ENCODE data around the gene AGPAT4. TPM values are rescaled to one million over a fixed set of nuclear protein-coding genes. Genes with fewer than 3 reads are reported as not detected.

The AGPAT4 gene
- total RNA-seq, 1 experiment from 2014 or later: 10.1 TPM

DNA sequence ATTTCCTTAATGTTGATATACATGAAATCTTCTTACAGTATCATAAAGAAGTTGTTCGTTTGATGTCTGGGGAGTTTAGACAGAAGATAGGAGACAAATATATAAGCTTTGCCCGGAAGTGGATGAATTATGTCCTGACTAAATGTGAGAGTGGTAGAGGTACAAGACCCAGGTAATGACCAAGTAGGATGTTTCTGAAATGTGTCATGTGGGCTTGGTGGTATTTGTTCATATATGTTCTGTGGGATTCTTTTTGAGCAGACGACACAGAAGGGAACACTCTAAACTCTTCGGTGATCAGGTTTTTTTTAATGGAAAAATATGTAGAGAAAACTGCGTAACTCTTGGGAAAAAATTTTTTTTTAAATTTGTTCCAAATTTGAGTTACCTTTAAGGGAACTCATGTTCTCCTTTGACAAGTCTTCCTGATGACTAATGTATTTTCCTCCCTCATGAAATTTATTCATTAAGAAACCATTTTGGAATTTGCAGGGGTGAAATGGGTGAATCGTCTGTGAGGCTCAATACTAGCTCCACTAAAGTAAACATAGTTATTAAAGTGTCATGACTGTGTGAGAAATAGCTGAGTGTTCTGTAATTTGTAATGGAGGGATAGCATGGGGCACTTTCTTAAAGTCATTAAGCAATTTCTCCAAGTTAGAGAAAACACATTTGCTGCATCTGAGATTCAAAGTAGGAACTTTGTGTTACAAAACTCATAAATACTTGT, 181.7 kb downstream of the AGPAT4 start:
- Histone ChIP-seq H3K36me3 (ENCODE audit: insufficient read depth, low read length, poor library complexity, severe bottlenecking) (peaks cover 45% of the 10 kb centered on the region), H3K27me3 (replicated peaks; ENCODE audit: insufficient read depth, low read depth, low read length, poor library complexity) (no peaks in the 10 kb centered on the region), H3K4me1 (ENCODE audit: insufficient read depth, low read length, poor library complexity, severe bottlenecking) (no peaks in the 10 kb centered on the region), H3K27ac (ENCODE audit: low read depth, low read length, poor library complexity, severe bottlenecking) (no peak overlapping the region), H3K4me3 (ENCODE audit: low read depth, low read length, poor library complexity, severe bottlenecking) (no peak overlapping the region), H3K9me3 (ENCODE audit: low read depth, low read length, poor library complexity, severe bottlenecking) (no peaks in the 10 kb centered on the region)
- no TSS peak for BruUV-seq (replicated peaks)
- ChIA-PET CTCF (no interaction called here), POLR2A (ENCODE audit: low non-redundant PET) (no interaction called here)
- no peak for DNase-seq (ENCODE audit: low spot score)
- intact Hi-C loops (cut with micrococcal nuclease; ENCODE audit: unreplicated experiment): no loop called here
- no peak for TF ChIP-seq EZH2 (IDR thresholded peaks at IDR 0.05; ENCODE audit: borderline replicate concordance, low read depth, low read length, poor library complexity, severe bottlenecking)
- TF ChIP-seq, protein P1, sequence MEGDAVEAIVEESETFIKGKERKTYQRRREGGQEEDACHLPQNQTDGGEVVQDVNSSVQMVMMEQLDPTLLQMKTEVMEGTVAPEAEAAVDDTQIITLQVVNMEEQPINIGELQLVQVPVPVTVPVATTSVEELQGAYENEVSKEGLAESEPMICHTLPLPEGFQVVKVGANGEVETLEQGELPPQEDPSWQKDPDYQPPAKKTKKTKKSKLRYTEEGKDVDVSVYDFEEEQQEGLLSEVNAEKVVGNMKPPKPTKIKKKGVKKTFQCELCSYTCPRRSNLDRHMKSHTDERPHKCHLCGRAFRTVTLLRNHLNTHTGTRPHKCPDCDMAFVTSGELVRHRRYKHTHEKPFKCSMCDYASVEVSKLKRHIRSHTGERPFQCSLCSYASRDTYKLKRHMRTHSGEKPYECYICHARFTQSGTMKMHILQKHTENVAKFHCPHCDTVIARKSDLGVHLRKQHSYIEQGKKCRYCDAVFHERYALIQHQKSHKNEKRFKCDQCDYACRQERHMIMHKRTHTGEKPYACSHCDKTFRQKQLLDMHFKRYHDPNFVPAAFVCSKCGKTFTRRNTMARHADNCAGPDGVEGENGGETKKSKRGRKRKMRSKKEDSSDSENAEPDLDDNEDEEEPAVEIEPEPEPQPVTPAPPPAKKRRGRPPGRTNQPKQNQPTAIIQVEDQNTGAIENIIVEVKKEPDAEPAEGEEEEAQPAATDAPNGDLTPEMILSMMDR (conservative IDR thresholded peaks at IDR 0.05; ENCODE audit: low read depth, low read length): no peak

GRCh38 chr6:161091151-161091550, 182.7 kb downstream of the AGPAT4 start:
- Histone ChIP-seq H3K27ac (ENCODE audit: low read depth, low read length, poor library complexity, severe bottlenecking) (no peak overlapping the region), H3K27me3 (replicated peaks; ENCODE audit: insufficient read depth, low read depth, low read length, poor library complexity) (no peaks in the 10 kb centered on the region), H3K4me1 (ENCODE audit: insufficient read depth, low read length, poor library complexity, severe bottlenecking) (no peaks in the 10 kb centered on the region), H3K36me3 (ENCODE audit: insufficient read depth, low read length, poor library complexity, severe bottlenecking) (peaks cover 45% of the 10 kb centered on the region), H3K9me3 (ENCODE audit: low read depth, low read length, poor library complexity, severe bottlenecking) (no peaks in the 10 kb centered on the region), H3K4me3 (ENCODE audit: low read depth, low read length, poor library complexity, severe bottlenecking) (no peak overlapping the region)
- DNase-seq (ENCODE audit: low spot score): no peak
- CTCF ChIA-PET: no interaction called here
- intact Hi-C loops (cut with micrococcal nuclease; ENCODE audit: unreplicated experiment): no loop called here
- POLR2A ChIA-PET (ENCODE audit: low non-redundant PET): no interaction called here
- TF ChIP-seq EZH2 (IDR thresholded peaks at IDR 0.05; ENCODE audit: borderline replicate concordance, low read depth, low read length, poor library complexity, severe bottlenecking): no peak
- TF ChIP-seq, protein P1 (conservative IDR thresholded peaks at IDR 0.05; ENCODE audit: low read depth, low read length): no peak
- BruUV-seq (replicated peaks): no TSS peak

DNA sequence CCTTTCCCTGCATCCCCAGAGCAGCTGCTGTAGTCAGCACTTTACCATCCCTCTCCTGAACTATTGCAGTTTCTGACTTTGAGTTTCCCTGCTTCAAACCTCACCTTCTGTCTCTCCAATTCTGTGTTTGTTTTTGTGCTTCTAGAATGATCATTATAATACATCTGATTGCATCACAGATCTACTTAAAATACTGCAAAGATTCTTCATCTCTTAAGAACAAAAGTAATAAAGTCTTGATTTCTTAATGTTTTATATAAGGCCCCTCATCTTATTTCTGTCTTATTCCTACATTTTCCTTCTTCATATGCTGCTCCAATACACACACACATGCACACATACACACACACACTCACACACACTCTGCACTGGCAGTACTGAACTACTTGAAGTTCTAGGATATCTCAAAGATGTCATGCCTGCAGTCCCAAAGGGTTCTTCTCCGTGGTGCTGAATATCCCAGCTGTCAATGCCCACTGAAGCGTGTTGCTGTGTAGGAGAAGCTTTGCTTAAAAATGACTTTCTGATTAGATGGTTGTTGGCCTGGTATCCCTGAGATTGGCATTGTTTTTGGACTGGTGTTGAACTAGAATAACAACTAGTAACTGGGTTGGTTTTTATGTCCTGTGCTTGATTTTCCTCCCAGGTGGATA, 185.1 kb downstream of the AGPAT4 start:
- H3K36me3 ChIP-seq (ENCODE audit: insufficient read depth, low read length, poor library complexity, severe bottlenecking): peaks cover 44% of the 10 kb centered on the region
- no peak overlapping the region for H3K27ac ChIP-seq (ENCODE audit: low read depth, low read length, poor library complexity, severe bottlenecking)
- intact Hi-C loops (cut with micrococcal nuclease; ENCODE audit: unreplicated experiment): loop anchor here (10.0 kb wide), 1 partner anchor 154 kb away; no protein-coding TSS in a partner anchor
- TF ChIP-seq, protein P1 (conservative IDR thresholded peaks at IDR 0.05; ENCODE audit: low read depth, low read length): no peak
- no peak for TF ChIP-seq EZH2 (IDR thresholded peaks at IDR 0.05; ENCODE audit: borderline replicate concordance, low read depth, low read length, poor library complexity, severe bottlenecking)
- ChIA-PET POLR2A (ENCODE audit: low non-redundant PET) (no interaction called here), CTCF (no interaction called here)
- H3K27me3 ChIP-seq (replicated peaks; ENCODE audit: insufficient read depth, low read depth, low read length, poor library complexity): no peaks in the 10 kb centered on the region
- no peaks in the 10 kb centered on the region for H3K9me3 ChIP-seq (ENCODE audit: low read depth, low read length, poor library complexity, severe bottlenecking)
- H3K4me1 ChIP-seq (ENCODE audit: insufficient read depth, low read length, poor library complexity, severe bottlenecking): no peaks in the 10 kb centered on the region
- peak; percentile 9 for DNase-seq (ENCODE audit: low spot score)
- H3K4me3 ChIP-seq (ENCODE audit: low read depth, low read length, poor library complexity, severe bottlenecking): no peak overlapping the region
- BruUV-seq (replicated peaks): no TSS peak

All from A673 (cell line).